Lower lobe of right lung (tissue), 2 donors: ENCODE results near the gene IMMP2L. TPM values are rescaled to one million over a fixed set of nuclear protein-coding genes. Genes with fewer than 3 reads are reported as not detected.

Source experiments
- ATAC-seq, 2 donors: fragments of 200-7000 bp; cut with Tn5 transposase; one replicate each; pipeline ENCODE4 v1.9.1; 2020 to 2022; ENCODE audit warnings: mild to moderate bottlenecking in 2 of 2, moderate library complexity in 2 of 2
- DNase-seq: peaks from one replicate; pipeline ENCODE4 v3.0.0-alpha.2; 2020
- H3K27ac ChIP-seq: fragments of 200-600 bp; one replicate; pipeline ENCODE4 v1.8.0; 2022
- H3K27me3 ChIP-seq: fragments of 200-600 bp; one replicate; pipeline ENCODE4 v1.8.0; 2022; ENCODE audit warnings: low read depth
- H3K36me3 ChIP-seq: fragments of 200-600 bp; one replicate; pipeline ENCODE4 v1.8.0; 2022; ENCODE audit warnings: mild to moderate bottlenecking
- H3K4me1 ChIP-seq: fragments of 200-600 bp; one replicate; pipeline ENCODE4 v1.8.0; 2022
- H3K4me3 ChIP-seq: fragments of 200-600 bp; one replicate; pipeline ENCODE4 v1.8.0; 2022; ENCODE audit warnings: mild to moderate bottlenecking
- H3K9me3 ChIP-seq: fragments of 200-600 bp; one replicate; pipeline ENCODE4 v1.8.0; 2022
- intact Hi-C: fragments of 100-400 bp; cut with DNase I; formaldehyde crosslinking; loops from one replicate; pipeline ENCODE4 v1.11.0; 2022
- total RNA-seq: library from RNA; stranded (reverse); fragmentation: NEBNext Ultra II Directional; extraction: Animal tissue kit (Norgen Biotek cat#: 25700); gene quantifications from one replicate; pipeline ENCODE4 v1.2.1, GENCODE V29; 2021
- TF ChIP-seq, protein P1 (sequence below): fragments of 200-600 bp; IDR thresholded peaks from one replicate; pipeline ENCODE4 v1.8.0; 2022; ENCODE audit warnings: antibody characterized with exemption, mild to moderate bottlenecking
- donor health status: DM: no; HTN: yes; CAD: no; lungs with severe emphysema.

Gene IMMP2L
- total RNA-seq, 1 donor from 2014 or later: 14.7 TPM

DNA sequence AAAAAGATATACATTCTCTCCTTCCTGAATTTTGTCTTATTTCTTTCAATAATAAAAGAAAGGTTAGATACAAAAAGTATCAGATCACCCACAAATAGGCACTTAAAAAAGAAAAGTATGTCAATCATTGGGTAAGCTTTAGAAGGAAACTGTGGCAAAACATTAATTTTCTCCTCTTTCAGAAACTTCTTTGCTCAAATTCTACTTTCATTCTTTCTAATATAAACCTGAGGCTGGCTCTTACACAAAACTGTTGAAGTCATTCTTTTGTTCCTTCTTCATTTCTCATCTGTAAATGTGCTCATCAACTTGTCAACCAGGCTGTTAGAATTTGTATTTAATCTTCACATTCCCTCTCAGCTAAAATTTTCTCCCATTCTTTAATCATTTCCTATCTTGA, 346.7 kb downstream of the IMMP2L start:
- intact Hi-C loops: no loop called here
- no peak overlapping the region for H3K27ac ChIP-seq

GRCh38 chr7:111212857-111213523, 349.3 kb downstream of the IMMP2L start:
- no peak for ATAC-seq
- Histone ChIP-seq H3K4me3 (no peak overlapping the region), H3K4me1 (no peaks in the 10 kb centered on the region), H3K27ac (no peak overlapping the region), H3K27me3 (no peaks in the 10 kb centered on the region), H3K9me3 (no peaks in the 10 kb centered on the region), H3K36me3 (no peaks in the 10 kb centered on the region)
- intact Hi-C loops: no loop called here
- TF ChIP-seq, protein P1, sequence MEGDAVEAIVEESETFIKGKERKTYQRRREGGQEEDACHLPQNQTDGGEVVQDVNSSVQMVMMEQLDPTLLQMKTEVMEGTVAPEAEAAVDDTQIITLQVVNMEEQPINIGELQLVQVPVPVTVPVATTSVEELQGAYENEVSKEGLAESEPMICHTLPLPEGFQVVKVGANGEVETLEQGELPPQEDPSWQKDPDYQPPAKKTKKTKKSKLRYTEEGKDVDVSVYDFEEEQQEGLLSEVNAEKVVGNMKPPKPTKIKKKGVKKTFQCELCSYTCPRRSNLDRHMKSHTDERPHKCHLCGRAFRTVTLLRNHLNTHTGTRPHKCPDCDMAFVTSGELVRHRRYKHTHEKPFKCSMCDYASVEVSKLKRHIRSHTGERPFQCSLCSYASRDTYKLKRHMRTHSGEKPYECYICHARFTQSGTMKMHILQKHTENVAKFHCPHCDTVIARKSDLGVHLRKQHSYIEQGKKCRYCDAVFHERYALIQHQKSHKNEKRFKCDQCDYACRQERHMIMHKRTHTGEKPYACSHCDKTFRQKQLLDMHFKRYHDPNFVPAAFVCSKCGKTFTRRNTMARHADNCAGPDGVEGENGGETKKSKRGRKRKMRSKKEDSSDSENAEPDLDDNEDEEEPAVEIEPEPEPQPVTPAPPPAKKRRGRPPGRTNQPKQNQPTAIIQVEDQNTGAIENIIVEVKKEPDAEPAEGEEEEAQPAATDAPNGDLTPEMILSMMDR: no peak
- DNase-seq: no peak

More for the DNA sequence above, 346.7 kb downstream of the IMMP2L start:
- H3K4me3 ChIP-seq: no peak overlapping the region
- DNase-seq (no peak), ATAC-seq (no peak)
- no peaks in the 10 kb centered on the region for H3K4me1 ChIP-seq
- TF ChIP-seq, protein P1: no peak
- no peaks in the 10 kb centered on the region for H3K36me3 ChIP-seq
- no peaks in the 10 kb centered on the region for H3K9me3 ChIP-seq
- no peaks in the 10 kb centered on the region for H3K27me3 ChIP-seq

DNA sequence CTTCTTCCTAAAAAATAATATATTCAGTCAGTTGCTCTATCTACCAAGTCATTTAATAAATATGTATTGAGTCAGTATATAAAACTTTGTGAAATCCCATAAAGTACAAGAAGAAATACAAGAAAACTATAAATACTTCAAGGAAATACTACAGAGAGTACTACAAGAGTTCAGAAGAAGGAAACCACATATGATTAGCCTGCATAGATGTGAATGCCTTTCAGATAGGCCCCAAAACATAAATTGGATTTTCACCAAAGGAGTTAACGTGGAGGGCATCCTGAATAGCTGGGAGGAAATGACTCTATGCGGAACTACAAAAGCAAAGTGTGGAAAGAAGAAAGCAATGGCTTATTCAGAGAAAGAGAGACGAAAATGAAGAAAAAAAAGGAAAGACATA, 351.3 kb downstream of the IMMP2L start:
- Histone ChIP-seq H3K4me3 (no peak overlapping the region), H3K27me3 (no peaks in the 10 kb centered on the region), H3K4me1 (no peaks in the 10 kb centered on the region), H3K36me3 (no peaks in the 10 kb centered on the region), H3K9me3 (no peaks in the 10 kb centered on the region), H3K27ac (no peak overlapping the region)
- no peak for ATAC-seq
- DNase-seq: no peak
- intact Hi-C loops: no loop called here
- TF ChIP-seq, protein P1: no peak

DNA sequence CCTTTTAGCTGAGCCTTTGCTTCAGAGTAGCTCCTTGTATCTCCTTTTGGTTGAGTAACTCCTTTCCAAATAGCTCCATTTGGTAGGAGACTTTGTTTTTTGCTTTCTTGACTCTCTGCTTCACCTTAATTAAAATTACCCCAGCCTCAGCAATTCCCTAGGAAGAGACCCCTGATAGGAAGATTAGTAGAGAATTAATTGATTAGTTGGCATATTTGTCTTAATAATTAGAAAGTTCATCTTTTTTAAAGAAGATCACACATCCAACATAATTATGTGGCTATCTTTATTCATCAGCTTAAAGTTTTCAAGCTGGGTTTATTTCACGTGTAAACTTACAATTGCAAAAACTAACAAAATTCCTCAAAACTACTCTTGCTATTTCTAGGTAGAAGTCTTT, 352.2 kb downstream of the IMMP2L start:
- Histone ChIP-seq H3K36me3 (no peaks in the 10 kb centered on the region), H3K9me3 (no peaks in the 10 kb centered on the region), H3K27ac (no peak overlapping the region), H3K4me3 (no peak overlapping the region), H3K4me1 (no peaks in the 10 kb centered on the region), H3K27me3 (no peaks in the 10 kb centered on the region)
- intact Hi-C loops: no loop called here
- TF ChIP-seq, protein P1: no peak
- no peak for ATAC-seq
- no peak for DNase-seq

DNA sequence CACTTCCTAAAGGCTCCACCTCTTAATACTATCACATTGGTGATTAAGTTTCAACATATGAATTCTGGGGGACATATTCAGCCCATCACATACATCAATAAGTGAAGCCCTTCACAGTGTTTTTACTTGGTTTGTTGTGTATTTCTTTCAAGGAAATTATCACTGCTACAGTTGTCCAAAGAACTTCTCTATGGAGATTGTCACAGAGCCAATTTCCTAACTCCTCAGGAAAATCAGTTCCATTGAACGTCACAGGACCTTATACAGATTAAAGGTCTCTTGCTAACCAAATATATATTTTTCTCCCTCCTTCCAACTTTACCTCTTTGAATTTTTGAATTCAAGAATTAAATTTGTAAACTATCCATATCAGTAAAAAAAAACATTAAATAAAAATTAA, 357.0 kb downstream of the IMMP2L start:
- TF ChIP-seq, protein P1: no peak
- Histone ChIP-seq H3K36me3 (no peaks in the 10 kb centered on the region), H3K4me3 (no peak overlapping the region), H3K27me3 (no peaks in the 10 kb centered on the region), H3K27ac (no peak overlapping the region), H3K9me3 (peaks cover 4% of the 10 kb centered on the region), H3K4me1 (no peaks in the 10 kb centered on the region)
- intact Hi-C loops: no loop called here
- ATAC-seq (no peak), DNase-seq (no peak)
